ENCODE data around the gene LGALS4.
"Not testable (repeated sequence)": the region's sequence is repeated elsewhere in the genome, so short reads cannot be mapped to it uniquely, and the experiment has no call there.

The LGALS4 gene

DNA sequence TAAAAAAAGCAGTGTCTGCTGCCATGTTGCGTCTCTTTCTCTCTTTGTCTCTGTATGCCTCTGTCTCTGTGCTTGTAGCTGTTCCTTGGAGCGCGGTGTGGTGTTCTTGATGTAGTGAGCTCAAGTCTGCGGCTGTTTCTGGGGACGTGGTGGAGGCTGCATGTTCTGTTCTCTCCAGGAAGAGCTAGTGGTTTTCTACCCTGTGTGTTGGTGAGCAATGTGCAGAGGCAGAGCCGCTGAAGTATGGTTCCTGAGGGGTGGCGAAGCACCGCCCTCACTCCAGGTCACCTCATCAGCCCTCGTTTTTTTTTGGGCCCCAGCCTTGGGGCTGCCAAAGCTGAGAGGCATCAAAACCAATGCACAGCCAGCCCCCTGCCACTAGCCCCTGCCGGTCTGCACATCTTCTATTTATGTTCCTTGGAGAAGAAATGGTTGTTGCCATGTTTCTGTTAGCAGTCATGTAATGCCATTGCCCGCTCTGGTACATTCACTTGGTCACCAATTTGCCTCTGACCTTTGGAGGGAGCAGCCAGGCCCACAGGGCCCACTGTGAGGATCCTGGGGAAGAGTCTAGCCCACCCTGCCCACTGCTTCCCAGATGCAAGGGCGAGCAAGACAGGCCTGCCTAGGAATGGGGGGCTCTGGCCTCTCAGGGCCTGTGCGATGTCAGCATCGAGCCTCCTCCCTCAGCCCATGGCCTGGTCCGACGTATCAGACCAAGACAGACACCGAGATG, 29.9 kb upstream of the LGALS4 start:
- DNase-seq (ENCODE audit: low read depth, low spot score): no peak

DNA sequence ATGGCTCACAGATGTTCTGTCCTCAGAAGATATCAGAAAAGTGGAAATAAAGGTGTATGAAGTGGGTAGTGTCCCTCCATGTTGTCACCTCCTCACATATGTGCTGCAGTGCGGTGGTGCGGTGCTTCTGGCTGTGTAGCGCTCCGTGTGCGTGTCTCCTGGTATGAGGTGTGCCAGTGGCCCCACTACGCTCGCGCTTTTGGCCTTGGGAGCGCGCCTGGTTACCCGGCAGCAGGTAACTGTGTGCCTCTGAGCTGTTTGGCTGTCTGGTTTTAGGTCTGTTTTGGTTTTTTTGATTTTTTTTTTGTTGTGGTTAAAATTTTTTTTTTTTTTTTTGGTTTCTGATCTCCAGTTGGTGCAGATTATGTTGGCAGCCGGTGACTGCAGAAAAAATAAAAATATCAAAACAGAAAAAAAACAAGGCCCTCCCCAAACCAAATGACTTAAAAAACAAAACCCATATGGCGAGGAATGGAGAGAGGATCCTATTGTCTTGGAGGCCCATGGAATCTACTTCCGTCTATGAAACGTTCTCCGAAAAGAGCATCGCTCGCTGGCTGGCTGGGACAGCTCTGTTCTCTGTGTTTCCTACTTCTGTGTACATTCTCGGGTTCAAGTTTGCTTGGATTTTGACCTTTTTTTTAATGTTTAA, 29.2 kb upstream of the LGALS4 start:
- no peak for DNase-seq (ENCODE audit: low read depth, low spot score)

DNA sequence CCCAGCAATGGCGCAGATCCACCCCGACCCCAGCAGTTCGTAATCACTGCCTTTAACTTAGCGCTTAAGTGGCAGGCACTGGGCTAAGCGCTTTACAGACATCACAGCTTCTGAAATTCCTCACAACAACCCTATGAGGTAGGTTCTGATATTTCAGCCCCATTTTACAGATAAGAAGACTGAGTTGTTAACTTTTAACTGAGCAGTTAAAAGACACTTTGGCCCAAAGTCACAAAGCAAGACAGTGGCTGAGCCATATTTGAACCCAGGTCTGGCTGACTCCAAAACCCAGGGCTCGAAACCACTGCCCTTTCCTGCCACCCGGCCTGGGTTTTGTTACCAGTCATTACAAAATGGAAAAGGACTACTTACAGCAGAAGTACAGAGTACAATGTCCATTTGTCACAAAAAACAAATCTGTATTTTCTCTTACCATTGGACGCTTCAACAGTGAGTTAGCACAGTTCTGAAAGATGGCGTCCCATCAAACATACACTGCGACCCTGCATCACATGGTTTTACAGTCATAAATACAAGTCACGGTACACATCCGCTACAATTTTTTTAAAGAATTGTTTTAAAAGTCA, 28.5 kb upstream of the LGALS4 start:
- no peak for DNase-seq (ENCODE audit: low read depth, low spot score)

DNA sequence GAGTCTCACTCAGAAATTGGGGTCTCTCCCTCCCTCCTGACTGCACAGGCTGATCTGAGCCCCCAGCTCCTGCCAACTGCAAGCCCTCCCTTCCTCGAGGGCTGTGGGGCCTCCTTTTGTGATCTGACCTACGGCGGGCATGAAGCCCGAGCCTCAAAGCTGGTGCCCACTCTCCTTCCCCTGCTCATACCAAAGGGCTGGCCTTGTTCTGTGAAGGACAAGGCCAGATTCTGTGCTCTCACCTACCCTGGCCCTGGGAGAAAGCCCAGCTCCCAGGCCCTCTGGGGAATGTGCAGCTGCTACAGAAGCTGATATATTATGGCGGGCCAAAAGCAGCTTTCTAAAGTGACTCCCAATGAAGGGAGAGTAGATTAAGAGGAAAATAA, 27.8 kb upstream of the LGALS4 start:
- no peak for DNase-seq (ENCODE audit: low read depth, low spot score)

- no peak for DNase-seq (ENCODE audit: low read depth, low spot score)
These were observed 27.3 kb upstream of the LGALS4 start for GRCh38 chr19:38839816-38840582.

DNA sequence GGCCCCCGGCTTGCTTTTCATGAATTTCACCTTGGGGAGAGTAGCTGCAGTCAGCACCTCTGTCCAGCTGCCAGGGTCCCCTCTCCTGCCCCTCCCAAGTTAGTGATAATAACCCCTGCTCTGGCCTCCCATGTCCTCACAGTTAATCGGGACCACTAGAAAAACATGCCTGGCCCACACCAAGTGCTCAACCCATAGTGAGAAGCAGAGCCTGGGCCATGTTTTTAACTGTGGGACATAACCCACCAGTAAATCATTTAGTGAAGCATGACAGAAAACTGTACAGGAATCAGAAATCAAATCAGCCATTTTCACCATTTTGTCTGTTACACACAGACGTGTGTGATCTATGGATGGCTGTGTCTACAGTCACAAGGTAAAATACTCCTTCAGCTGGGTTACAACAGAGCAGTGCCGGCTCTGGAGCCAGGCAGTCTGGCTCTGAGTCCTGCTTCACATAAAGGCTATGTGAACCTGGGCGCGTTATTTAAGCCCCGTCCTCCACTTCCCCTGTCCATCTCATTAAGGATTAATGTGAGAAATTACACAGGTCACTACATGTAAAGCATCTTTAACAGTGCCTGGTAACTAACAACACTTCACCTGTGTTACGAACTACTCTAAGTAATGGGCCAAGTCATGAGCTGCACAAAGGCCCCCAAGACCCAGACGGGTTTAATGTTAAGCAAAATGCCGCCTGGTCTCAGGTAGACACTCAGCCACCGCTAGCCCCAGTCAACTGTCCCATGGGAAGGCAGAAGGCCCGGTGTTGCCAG, 26.4 kb upstream of the LGALS4 start:
- DNase-seq (ENCODE audit: low read depth, low spot score): no peak

- no peak for DNase-seq (ENCODE audit: low read depth, low spot score)
These were observed 25.7 kb upstream of the LGALS4 start for GRCh38 chr19:38838208-38838985.

- DNase-seq (ENCODE audit: low read depth, low spot score): peak; percentile 76
These were observed 24.9 kb upstream of the LGALS4 start for GRCh38 chr19:38837656-38838121.

GRCh38 chr19:38836983-38837626, 24.4 kb upstream of the LGALS4 start:
- peak; percentile 70 for DNase-seq (ENCODE audit: low read depth, low spot score)

- DNase-seq (ENCODE audit: low read depth, low spot score): no peak
These were observed 23.6 kb upstream of the LGALS4 start for GRCh38 chr19:38836159-38836982.

DNA sequence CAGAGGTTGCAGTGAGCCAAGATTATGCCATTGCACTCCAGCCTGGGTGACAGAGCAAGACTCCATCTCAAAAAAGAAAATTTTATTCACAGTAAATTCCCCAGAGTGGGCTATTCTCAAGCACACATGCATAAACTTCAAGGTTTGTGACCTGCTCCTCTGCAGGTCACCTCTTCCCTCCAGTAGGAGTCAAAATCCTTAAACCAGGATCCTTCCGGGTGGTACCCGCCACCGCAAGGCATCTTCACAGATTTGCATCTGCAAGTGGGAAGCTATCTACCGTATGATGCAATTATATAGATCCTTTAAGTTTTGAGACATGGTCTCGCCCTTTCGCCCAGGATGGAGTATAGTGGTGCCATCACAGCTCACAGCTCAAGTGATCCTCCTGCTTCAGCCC, 21.8 kb upstream of the LGALS4 start:
- DNase-seq (ENCODE audit: low read depth, low spot score): no peak

GRCh38 chr19:38834104-38834490, 21.4 kb upstream of the LGALS4 start:
- DNase-seq (ENCODE audit: low read depth, low spot score): no peak

GRCh38 chr19:38833092-38833425, 20.3 kb upstream of the LGALS4 start:
- no peak for DNase-seq (ENCODE audit: low read depth, low spot score)

- peak; percentile 94 for DNase-seq (ENCODE audit: low read depth, low spot score)
These were observed 18.4 kb upstream of the LGALS4 start for GRCh38 chr19:38831142-38831605.

DNA sequence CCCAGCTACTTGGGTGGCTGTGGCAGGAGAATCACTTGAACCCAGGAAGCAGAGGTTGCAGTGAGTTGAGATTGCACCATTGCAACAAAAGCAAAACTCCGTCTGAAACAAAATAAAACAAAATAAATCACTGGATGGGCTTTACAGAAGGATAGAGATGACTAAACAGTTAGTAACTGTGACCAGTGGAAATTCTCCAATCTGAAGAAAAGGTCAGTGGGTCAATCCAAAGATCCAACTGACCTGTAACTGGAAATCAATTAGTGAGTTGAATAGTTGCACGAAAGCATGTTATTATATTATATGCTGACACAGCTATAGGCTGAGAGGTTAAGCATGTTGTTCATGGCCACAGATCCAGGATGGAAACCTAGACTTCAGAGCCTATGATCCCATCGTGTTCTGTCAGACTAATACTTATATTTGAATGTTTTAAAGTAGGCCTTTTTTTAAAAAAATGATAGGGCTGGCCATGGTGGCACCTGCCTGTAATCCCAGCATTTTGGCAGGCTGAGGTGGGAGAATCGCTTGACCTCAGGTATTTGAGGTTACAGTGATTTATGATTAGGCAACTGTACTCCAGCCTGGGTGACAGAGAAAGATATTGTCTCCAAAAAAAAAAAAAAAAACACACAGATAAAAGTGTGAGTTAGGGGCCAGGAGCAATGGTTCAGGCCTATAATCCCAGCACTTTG, 17.4 kb upstream of the LGALS4 start:
- no peak for DNase-seq (ENCODE audit: low read depth, low spot score)

DNA sequence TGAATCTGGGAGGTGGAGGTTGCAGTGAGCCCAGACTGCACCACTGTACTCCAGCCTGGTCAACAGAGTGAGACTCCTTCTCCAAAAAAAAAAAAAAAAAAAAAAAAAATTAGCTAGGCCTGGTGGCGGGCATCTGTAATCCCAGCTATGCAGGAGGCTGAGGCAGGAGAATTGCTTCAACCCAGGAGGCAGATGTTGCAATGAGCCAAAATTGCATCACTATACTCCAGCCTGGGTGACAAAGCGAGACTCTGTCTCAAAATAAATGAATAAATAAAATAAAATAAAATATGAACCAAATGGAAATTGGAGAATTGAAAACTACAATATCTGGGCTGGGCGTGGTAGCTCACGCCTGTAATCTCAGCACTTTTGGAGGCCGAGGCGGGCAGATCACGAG, 16.5 kb upstream of the LGALS4 start:
- not testable (repeated sequence) for DNase-seq (ENCODE audit: low read depth, low spot score)

DNA sequence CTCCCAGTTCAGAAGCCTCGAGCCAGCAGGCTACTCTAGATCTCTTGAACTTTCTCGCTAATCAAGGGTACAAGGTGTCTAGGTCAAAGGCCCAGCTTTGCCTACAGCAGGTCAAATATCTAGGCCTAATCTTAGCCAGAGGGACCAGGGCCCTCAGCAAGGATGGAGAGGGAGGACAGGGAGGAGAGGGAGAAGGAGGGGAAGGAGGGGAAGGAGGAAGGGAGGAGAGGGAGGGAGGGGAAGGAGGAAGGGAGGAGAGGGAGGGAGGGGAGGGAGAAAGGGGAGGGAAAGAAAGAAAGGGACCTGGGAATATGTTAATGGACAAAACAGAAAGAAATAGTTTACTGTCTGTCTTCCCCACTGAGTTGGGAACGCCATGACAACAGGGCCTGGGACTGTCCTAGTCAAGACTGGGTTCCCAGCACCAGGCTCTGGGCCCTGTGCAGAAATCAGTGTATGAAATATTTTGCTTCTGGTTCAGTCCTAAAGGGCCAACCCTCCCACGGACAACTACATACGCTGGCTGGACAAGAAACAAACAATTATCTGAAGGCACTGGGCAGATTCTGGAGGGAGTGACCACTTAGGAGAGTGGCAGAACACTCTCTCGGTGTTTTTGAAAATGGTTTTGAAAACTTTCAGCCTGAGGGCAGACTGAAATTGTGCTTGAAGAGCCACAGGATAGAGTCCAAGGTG, 14.3 kb upstream of the LGALS4 start:
- no peak for DNase-seq (ENCODE audit: low read depth, low spot score)

DNA sequence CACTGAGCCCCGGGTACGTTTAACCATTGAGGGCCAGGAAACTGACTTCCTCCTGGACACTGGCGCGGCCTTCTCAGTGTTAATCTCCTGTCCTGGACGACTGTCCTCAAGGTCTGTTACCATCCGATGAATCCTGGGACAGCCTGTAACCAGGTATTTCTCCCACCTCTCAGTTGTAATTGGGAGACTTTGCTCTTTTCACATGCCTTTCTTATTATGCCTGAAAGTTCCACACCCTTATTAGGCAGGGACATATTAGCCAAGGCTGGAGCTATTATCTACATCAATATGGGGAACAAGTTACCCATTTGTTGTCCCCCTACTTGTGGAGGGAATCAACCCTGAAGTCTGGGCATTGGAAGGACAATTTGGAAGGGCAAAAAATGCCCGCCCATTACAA, 13.2 kb upstream of the LGALS4 start:
- not testable (repeated sequence) for DNase-seq (ENCODE audit: low read depth, low spot score)
